CD4-positive, alpha-beta T cell treated with Interferon gamma for 1 hour (primary cell): Measurements from ENCODE around the gene OR11H6.
"Not testable (repeated sequence)": the region's sequence is repeated elsewhere in the genome, so short reads cannot be mapped to it uniquely, and the experiment has no call there.

ENCODE experiments used
- DNase-seq: peaks from one replicate; pipeline ENCODE4 v3.0.0-alpha.2; 2020

Gene OR11H6, protein sequence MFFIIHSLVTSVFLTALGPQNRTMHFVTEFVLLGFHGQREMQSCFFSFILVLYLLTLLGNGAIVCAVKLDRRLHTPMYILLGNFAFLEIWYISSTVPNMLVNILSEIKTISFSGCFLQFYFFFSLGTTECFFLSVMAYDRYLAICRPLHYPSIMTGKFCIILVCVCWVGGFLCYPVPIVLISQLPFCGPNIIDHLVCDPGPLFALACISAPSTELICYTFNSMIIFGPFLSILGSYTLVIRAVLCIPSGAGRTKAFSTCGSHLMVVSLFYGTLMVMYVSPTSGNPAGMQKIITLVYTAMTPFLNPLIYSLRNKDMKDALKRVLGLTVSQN

DNA sequence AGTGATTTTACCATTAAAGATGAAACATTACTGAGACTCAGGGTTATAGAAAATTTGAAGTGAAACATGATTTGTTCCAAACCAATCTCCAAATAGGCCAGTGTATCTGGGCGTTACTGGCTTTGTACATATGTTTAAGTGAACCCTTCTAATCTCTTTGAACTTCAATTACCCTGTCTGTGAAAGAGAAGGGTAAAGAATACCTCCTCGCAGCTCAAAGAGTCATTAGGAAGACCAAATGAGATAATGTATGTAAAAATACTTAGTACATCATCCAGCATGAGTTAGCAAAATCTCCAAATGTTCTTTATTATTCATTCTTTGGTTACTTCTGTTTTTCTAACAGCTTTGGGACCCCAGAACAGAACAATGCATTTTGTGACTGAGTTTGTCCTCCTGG, at the start of gene OR11H6:
TSS of gene OR11H6 (plus strand) at position 301 of the 400 bp plus-strand sequence. CDS start at position 301, 0 bp downstream.
- no peak for DNase-seq

- not testable (repeated sequence) for DNase-seq
Observed at GRCh38 chr14:20174205-20174604, 49.3 kb upstream of the OR11H6 start.

GRCh38 chr14:20176330-20176729, 47.2 kb upstream of the OR11H6 start:
- DNase-seq = no peak

DNA sequence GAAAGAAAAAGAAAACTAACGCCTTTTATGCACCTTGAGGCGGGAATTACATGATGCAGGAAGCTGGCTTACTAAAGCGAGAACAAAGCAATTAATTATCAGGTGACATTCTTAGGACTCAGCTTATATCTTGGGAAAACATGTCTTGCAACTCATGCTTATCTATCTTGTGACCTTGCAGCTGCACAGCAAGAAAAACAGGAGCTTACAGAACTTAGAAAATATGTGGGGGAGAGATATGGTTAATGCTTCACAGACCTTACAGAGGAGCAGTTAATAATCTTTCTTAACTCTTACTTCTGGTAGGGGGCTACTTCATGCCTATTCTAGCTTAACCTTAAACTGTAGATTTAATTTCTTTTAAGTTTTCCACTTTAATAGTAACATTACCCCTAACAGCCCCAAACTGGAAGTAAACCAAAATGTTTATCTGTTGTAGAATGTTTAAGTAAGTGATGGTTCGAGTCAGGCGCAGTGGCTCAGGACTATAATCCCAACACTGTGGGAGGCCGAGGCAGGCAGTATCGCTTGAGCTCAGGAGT, 46.0 kb upstream of the OR11H6 start:
- no peak for DNase-seq

- DNase-seq = peak; percentile 13
Observed at GRCh38 chr14:20179218-20179617, 44.3 kb upstream of the OR11H6 start.

GRCh38 chr14:20179880-20180279, 43.6 kb upstream of the OR11H6 start:
- no peak for DNase-seq

DNA sequence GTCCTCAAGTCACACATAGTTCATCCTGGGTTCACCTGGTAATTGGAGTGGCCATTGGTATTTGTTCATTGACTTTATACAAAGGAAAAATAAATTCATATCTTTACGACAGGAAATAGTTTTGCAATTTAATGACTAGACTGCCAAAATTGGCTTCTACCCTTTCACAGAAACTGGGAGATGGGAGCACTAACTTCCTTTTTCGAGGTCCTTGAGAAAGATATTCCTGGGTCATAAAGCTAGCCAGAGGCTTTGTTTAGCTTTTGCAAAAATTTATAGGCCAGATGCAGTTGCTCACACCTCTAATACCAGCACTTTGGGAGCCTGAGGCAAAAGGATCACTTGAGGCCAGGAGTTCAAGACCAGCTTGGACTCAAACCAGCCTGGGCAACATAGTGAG, 43.0 kb upstream of the OR11H6 start:
- no peak for DNase-seq

- DNase-seq = no peak
Observed at GRCh38 chr14:20184181-20184580, 39.3 kb upstream of the OR11H6 start.

- no peak for DNase-seq
Observed at GRCh38 chr14:20190596-20190995, 32.9 kb upstream of the OR11H6 start, which contains the start of gene OR11G2. TSS of gene OR11G2 (plus strand) at chr14:20190896. CDS start at chr14:20197438, 6,542 bp downstream.

GRCh38 chr14:20191396-20191795, 32.1 kb upstream of the OR11H6 start:
- DNase-seq = no peak

DNA sequence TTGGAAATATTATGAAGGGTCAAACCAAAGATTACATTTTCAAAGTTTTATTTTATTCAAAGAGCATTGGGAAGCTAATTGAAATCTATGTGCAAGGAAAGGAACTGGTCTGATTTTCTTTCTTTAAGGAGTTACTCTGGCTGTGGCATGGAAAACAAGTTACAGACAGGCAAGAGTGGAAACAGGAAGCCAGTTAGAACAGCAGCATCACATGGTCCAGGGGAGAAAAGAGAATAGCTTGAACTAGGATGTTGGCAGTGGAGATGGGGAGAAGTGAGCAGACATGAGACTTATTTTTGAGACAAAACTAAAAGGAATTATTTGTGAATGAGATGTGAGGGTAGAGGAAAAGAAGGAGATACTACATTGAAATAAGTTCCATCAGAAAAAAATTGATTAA, 29.4 kb upstream of the OR11H6 start:
- no peak for DNase-seq

DNA sequence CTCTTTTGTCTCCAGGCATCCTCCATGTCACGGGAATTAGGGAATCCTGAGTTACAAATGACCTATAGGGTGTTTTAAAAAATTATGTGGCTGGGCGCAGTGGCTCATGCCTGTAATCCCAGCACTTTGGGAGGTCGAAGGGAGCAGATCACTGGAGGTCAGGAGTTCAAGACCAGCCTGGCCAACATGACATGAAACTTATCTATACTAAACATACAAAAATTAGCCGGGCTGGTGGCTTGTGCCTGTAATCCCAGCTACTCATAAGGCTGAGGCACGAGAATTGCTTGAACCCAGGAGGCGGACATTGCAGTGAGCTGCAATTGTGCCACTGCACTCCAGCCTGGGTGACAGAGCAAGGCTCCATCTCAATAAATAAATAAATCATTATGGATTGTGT, 28.3 kb upstream of the OR11H6 start:
- not testable (repeated sequence) for DNase-seq

- no peak for DNase-seq
Observed at GRCh38 chr14:20195911-20196310, 27.6 kb upstream of the OR11H6 start.

GRCh38 chr14:20197459-20197858, 26.1 kb upstream of the OR11H6 start:
- DNase-seq = no peak

DNA sequence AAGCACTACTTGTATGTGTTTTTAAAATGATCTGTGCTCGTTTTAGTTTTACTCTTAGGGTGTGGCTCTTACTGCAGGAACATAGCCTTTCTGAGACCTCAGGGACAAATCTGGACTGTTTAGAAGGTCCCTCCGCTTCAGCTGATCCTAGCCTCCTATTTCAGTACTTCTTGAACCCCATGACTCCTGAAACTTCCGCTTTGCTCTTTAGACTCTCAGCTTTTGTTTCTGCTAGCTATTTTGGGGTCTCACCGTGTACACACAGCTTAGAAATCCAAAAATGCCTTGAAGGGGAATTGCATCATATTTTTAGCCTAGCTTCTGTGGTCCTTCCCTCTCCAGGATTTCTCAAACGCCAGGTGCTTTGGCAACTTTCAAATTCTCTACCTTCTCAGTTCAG, 24.5 kb upstream of the OR11H6 start:
- DNase-seq = no peak

DNA sequence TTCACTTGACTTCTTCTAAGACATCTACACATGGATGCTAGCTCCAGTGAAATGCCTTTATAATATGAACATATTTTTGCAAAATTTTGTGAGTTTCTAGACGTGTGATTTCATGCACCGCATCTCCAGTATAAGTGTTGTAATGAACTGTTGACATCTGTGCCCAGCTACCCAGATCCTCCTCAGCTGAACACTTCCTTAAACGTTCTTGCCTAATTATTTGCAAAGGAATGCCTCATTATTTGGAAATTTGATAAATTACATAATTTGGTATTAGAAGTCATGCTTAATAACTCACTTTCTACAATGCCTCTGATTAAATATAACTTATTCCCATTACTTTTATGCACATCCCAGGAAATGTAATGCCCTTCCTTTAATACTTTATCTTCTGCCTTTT, 18.8 kb upstream of the OR11H6 start:
- no peak for DNase-seq

- no peak for DNase-seq
Observed at GRCh38 chr14:20209595-20209994, 13.9 kb upstream of the OR11H6 start.

- not testable (repeated sequence) for DNase-seq
Observed at GRCh38 chr14:20212406-20212805, 11.1 kb upstream of the OR11H6 start.

- DNase-seq = no peak
Observed at GRCh38 chr14:20215196-20215595, 8.3 kb upstream of the OR11H6 start.

DNA sequence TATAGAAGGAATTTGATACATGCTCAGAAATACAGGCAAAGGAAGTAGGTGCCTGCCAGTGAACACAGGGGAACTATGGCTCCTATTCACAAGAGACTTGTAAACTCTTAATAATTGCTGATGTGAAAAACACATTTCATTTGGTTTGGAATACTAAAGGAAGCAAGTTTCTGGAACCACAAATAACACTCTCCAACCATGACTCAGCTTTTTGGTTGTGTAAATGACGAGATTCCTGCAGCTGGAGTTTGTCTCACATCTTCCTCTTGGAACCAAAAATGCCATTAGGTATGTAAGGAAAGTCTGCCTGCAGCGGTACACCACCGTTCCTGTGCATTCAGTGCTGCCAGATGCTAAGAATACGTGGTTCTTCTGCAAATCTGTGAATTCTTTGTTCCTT, 4.5 kb upstream of the OR11H6 start:
- no peak for DNase-seq

DNA sequence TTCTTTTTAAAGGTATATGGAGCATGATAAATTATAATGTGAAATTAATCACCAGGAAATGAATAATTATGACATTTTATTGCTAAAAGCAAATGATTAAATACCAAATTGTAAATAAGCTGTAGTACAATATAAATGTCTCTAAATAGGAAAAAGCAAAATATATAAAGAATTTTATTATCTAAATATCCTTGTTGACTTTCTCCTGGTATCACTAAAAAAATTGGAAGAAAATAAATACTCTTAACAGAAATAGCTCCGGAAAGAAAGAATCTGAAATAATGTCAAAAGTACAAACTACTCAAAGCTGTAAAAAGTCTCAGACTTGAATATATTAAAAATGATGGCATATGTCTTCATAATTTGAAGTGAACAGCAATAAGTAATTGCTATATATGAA, 5.2 kb downstream of the OR11H6 start, which contains the start of gene OR11H7:
TSS of gene OR11H7 (plus strand) at position 301 of the 400 bp plus-strand sequence.
- DNase-seq = no peak

DNA sequence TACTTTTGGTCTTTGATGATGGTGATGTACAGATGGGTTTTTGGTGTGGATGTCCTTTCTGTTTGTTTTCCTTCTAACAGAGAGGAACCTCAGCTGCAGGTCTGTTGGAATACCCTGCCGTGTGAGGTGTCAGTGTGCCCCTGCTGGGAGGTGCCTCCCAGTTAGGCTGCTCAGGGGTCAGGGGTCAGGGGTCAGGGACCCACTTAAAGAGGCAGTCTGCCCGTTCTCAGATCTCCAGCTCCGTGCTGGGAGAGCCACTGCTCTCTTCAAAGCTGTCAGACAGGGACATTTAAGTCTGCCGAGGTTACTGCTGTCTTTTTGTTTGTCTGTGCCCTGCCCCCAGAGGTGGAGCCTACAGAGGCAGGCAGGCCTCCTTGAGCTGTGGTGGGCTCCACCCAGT, 11.9 kb downstream of the OR11H6 start:
- not testable (repeated sequence) for DNase-seq

DNA sequence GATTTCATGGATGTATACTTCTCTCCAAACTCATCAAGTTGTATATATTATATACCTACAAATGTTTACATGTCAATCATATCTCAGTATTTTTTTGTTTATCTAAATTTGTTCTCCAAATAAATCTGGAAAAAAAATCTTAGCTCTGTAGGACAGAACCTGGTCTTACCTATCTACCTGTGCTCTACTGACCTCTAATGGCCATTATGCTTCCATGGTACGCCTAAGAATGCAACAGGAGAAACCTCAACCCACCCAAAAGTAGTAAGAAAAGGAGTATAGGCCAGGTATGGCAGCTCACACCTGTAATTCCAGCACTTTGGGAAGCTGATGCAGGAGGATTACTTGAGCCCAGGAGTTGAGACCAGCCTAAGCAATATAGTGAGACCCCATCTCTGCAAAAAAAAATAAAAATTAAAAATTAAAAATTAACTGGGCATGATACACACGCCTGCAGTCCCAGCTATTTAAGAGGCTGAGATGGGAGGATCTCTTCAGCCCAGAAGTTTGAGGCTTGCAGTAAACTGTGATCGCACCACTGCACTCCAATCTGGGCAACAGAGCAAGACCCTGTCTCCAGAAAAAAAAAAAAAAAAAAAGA, 24.2 kb downstream of the OR11H6 start:
- no peak for DNase-seq

GRCh38 chr14:20262642-20263128, 39.2 kb downstream of the OR11H6 start:
- DNase-seq = no peak
